GM21423 (cell line): Measurements from ENCODE around the gene ZNHIT1.

Source experiments
- ATAC-seq: cut with Tn5 transposase; IDR thresholded peaks from one replicate; pipeline ENCODE4 v1.9.1; 2021; ENCODE audit warnings: mild to moderate bottlenecking, moderate library complexity; ENCODE audit not compliant: unreplicated experiment

The ZNHIT1 gene

DNA sequence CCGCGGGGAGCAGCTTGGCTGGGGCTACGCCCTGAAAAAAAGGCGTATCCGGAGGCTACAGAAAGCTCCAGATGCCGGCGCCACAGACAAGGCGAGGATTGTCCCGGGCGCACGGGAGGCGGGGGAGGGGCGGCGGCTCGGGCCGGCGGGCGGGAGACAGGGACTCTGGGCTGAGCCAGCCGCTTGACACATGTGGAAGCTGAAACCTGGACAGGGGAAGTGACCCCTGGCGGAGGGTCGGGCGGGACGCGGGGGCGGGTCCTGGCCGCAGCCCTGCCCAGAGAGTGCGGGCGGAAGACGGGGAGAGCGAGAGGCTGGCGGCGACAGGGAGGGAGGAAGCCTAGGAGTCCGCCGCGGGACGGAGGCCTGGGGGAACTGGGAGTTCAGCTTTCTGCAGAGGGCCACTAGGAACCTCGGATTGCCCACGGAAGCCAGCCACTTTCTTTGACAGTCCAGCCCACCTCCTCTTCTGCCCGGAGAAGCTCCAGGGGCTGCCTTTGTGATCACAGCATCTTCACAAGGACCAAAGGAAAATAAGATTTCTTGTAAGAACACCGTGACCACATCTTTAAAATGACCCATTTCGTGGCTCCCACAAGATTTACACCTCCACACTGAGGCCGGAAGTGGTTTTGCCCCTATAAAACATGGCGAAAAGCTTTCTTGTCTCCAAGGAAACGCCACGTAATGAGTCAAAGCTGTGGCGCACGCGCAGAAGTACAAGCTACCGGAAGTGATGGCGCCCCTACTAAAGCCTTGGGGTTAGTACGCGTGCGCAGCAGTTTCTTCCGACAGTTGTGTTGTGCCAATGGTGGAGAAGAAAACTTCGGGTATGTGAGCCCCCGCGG is at the start of gene ZNHIT1, which contains the start of gene PLOD3:
TSS of gene ZNHIT1 (plus strand) at position 778 of the 848 bp plus-strand sequence. CDS start at position 809, 31 bp downstream.
TSS of gene PLOD3 (minus strand) at position 194 of the 848 bp plus-strand sequence. CDS start 307 bp downstream, outside the sequence.
- ATAC-seq = peak; percentile 66

DNA sequence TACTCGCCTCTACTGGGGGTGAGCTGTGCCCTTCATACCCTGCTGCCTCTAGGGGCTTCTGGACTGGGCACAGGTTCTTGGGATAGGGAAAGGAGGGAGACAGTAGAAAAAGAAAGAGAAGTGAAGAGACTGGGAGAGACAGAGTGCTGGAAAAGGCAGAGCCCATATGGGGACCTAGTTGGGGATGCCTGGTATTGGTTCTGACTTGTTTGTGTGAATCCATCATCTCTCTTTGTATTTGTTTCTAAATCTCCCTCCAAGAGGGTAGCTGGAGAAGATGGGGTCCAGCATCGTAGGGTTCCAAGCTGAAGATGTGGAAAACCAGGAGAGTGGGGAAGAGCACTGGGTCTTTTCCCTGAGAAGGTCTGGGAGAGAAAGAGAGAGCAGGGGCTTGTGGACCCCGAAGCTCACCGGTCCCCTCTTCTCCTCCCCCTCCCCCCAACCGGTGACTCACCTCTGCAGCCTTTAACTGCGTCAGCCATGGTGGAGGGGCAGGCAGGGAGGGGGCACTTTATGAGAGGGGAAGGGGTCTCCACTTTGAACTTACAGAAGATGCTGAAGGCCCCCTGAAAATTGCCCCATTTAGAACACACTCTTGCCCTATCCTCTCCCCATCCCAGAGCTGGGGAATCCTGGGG is 49.4 kb upstream of the ZNHIT1 start:
- ATAC-seq = no peak

DNA sequence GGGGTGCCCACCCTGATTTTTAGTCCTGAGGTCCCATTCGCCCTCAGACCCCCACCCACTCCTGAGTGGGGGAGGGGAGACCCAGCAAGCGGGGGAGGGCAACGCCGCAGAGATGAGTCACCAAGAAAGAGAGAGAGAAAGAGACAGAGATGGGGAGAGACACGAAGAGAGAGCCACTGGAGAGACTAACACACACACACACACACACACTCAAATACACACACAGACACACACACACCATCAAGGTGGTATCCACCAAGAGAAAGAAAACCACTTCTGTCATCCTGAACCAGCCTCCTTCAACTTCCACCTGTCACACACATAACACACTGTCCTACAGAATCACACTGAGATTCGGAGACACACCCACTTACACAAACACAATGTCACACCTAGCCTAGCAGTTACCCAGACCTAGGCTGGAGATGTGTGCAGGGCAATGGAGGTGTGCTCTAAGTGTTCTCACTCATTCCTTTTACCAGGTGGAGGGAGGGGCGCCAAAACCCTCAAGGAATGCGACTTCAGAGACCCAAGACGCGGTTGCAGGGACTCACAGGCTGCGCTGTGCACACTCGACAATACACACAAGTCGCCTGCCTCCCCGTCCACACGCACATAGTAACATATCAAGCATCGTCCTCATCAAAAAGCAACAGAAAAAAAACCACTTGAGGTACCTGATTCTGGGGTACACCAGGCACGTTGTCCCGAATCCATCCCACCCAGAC is 48.7 kb upstream of the ZNHIT1 start:
- ATAC-seq = no peak

DNA sequence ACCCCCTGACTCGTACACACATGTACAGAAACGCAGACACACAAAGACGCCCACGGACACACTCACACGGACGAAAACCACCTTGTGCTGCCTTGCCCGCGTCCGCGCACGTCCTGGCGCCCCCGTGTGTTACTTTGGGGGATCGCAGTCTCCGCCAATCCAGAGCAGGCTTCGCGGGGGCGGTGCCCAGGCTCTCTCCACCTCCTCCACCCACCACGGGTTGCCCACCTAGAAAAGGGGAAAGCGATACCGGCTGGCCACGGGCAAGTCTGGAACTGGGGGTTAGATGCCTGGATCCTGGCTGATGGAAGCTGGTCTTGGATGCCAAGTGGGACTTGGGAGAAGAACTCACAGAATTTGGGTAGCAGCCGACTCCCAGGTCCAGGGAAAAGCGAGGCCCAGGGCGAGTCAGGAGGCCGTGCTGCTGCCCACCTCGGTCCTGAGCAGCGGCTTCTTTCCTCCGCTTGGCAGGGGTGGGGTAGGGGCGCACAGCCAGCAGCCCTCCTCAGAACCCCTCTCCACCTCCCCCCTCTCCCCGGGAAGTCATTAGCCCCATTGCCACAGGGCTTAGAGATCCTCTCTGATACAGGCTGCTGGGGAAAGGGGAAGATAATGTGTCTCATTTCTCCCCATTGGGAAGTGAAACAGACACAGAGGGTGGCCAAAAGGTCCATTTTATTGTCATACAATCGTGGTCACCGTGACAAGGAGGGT is 48.0 kb upstream of the ZNHIT1 start:
- no peak for ATAC-seq

DNA sequence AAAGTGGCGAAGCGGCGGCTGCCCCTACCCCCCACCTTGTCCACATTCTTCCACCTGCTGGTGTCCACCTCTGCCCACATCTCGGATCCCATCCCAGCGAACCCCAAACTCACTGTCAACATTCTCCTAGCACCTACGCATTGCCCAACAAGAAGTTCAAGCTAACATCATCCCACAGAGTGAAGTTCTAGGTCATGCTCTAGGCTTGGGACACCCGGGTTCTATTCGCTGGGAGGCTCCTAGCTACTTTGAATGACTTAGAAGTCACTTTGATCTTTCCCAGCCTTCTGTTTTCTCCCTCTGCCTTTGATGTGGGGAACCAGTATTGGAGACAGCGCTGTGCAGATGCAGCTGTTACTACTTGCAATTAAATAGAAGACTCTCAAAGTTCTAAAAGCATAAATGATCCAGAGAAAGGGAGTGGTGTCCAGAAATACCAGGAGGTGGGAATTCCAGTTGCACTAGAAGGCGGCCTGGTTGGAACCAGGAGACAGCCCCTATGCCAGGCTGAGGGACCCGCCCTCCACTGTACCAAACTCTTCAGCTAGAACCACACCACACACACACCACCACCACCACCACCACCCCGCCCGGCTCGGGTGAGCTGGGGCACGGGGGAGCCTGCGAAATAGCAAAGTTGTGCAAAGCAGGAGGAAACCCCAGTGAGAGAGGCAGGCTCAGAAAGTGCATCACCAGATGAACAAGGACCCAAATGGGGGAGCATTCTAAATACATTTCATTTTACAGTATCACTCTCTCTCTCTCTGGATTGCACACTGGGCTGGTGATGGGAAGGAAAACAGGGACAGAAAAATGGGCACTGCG is 47.1 kb upstream of the ZNHIT1 start:
- no peak for ATAC-seq

DNA sequence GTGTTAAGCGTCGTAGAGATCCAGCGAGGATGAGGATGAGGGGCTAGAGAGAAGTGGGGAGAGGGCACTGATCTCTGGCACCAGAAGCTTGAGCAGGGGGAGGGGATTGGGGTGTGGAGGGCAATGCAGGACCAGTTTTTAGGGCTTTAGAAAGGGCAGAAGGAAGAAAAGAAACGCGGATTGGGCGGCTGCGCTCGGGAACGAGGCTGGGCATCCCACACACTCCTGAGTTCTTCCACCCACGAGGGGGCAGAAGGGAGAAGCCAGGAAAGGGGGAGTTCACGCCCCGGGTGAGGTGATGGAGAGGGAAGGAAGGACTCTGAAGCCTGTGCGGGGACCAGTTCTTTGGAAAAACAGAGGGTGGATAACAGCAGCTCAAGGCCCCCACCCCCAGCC is 46.5 kb upstream of the ZNHIT1 start:
- no peak for ATAC-seq

DNA sequence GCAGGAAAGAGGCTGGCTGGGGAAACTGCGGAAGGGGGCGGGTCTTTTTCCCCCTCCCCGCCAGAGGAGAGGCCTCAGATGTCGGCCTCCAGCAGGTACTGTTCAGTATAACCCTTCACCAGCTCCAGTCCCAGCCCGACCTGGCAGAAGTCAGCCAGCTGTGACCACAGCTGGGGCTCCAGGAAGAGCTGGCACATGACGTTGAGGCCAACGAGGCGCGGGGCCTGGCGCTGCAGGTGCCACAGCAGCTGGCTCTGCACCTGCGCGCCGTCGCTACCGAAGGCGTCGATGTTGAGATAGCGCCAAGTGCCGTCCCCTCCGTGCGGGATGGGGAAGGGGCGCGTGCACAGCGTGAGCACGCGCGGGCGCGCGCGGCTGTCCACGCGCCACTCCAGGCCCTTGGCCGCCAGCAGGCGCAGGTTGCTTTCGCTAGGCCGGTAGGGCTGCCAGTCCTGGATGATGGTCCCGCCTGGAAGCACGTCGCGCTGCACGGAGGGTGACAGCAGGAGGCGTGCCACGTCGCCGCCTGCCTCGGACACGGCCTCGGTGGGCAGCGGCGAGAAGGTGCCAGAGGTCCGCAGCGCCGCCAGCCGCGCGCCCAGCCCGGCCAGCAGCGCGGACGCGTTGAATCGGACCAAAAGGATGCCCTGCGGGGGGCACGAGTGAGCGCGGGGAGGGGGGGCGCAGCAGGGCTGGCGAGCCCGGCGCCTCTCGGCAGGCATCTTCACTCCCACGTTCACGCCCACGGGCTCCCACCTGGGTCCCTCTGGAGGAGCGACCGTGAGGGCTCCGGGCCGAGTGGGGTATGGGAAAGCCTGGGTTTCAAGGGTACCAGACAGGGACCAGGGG is 45.7 kb upstream of the ZNHIT1 start:
- ATAC-seq = no peak

DNA sequence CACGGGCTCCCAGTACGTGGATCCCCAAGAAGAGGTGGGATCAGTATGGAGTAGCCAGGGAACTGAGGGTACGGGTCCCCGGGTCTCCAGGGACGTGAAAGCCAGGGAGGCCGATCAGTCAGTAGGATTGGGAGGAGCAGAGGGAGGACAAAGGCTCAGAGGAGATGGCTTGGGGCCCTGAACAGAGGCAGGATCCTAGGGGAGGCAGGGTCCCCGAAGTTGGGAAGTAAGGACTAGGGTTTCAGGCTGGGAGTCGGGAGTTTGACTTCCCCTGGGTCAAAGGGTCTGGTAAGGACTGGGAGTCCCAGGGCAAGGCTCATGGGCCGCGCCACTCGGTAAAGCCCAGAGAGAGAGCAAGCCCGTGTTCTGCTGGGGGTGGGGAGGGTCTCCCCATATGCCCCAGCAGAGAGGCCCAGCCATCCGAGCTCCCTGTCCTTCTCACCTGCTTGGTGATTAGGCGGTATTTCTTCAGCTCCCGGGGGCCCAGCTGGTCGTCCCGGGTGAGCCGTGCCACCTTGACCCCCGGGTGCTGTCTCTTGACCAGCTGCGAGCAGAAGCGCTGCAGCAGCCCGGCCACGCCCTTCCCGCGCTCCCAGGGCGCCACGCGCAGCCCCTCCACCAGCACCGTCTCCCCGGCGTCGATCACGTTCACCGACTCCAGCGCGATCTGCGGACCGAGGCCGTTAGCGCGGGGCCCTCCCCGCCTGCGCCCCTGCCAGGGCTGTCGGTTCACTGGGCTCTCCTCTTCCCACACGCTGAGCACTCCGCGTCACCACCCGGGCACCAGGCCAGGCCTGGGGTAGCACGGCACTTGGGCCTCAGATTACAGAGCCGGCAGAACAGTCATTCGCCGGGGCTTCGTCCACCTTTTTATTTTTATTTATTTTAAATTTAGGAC is 44.9 kb upstream of the ZNHIT1 start:
- no peak for ATAC-seq

DNA sequence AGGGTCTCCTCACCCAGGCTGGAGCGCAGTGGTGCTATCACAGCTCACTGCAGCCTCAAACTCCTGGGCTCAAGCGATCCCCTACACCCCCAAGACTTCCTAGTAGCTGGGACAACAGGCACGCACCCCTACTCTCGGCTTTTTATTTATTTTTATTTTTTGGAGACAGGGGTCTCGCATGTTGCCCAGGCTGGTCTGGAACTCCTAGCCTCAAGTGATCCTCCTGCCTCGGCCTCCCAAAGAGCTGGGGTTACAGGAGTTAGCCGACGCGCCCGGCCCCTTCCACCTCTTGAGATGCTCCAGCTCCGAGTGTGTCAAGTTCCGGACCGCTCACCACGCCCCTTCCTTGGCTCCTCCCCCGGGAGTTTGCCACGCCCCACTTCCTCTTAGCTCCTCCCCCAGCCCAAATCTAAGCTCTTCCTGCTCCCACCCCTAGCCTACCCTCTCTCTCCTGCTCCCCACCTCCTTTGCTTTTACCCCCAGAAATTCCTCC is 44.2 kb upstream of the ZNHIT1 start:
- ATAC-seq = no peak

DNA sequence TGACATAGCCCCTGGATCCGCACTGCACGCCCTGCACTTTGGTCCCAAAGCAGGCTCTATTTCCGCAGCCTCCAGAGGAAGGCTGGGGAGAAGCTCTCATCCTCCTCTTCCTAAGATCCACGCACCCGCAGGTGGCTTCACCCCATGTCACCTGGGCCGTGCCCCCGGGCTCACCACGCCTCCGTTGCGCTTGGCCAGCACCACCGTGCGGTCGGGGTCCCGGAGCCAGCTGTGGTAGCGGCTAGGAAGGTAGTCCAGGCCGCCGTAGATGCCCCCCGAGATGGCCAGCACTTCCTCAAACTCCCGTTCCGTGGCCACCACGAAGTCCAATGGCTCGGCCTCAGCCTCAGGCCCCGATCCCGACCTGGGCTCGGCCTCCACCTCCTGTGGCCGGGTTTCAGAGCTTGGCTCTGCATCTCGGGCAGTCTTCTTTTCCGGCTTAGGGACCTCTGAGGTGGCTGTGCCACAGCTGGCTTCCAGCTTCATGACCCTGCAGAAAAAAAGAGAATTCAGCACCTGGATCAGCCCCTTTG is 43.6 kb upstream of the ZNHIT1 start:
- no peak for ATAC-seq

DNA sequence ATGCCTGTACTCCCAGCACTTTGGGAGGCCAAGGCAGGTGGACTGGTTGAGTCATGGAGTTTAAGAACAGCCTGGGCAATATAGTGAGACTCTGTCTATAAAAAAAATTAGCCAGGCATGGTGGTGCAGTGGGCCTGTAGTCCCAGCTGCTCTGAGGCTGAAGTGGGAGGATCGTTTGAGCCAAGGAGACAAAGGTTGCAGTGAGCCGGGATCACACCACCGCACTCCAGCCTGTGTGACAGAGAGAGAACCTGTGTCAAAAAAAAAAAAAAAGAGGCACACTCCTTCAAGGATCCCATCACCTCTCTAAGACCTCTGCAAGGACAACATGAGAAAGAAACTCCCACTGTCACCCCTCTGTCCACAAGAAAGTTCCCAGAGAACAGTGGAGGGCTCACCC is 42.3 kb upstream of the ZNHIT1 start:
- no peak for ATAC-seq

DNA sequence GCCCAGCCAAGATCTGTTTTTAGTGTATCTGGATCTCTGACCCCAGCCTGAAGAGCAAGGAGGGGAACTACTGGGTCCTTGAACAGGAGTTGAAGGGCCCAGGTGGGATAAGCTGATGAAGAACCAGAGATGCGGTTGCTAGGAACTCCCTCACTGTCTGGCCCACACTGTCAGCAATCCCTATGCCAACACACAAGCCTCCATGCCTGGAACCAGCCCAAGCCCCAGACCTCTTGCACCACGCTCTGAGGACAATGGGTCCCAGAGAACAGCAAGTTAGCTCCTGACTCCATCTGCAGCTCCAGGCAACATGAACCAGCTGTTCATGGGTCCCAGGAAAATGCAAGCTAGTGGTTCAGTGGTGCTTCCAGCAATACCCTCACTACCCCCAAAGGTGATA is 40.3 kb upstream of the ZNHIT1 start:
- no peak for ATAC-seq

DNA sequence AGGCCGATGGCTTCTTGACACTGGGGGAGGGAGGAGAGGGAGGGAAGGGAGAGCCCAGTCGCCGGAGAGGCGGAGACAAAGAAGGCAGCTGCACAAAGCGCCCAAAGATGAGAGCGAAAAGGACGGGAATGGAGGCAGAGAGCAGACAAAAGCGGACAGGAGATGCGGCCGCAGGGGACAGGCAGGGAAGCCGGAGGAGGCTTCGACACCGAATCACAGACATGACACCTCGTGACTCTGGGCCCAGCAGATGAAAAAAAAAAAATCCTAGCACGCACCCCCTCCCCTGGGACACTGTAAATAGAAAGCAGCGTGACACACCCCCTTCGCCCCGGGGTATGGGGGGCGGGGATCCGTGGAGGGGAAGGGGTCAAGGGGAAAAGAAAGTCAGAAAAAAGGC is 38.8 kb upstream of the ZNHIT1 start:
- no peak for ATAC-seq

DNA sequence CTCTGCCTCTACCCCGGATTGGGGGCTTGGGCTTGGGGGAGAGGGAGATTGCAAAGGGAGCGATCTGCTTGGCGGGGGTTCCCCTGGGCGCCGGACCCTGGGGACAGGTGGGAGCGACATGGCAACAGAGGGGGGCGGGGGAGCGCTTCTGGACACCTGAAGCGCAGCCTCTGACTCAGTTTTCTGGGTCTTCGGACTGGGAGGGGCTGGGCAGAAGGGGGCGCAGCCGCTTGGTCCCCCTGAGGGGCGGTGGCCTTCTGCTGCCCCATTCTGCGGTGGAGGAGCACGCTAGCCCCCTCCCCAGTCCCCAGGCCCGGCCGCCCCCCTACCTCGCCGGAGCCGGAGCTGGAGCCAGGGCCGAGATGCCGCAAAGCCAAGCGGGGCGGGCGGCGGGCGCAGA is 38.3 kb upstream of the ZNHIT1 start:
- no peak for ATAC-seq

DNA sequence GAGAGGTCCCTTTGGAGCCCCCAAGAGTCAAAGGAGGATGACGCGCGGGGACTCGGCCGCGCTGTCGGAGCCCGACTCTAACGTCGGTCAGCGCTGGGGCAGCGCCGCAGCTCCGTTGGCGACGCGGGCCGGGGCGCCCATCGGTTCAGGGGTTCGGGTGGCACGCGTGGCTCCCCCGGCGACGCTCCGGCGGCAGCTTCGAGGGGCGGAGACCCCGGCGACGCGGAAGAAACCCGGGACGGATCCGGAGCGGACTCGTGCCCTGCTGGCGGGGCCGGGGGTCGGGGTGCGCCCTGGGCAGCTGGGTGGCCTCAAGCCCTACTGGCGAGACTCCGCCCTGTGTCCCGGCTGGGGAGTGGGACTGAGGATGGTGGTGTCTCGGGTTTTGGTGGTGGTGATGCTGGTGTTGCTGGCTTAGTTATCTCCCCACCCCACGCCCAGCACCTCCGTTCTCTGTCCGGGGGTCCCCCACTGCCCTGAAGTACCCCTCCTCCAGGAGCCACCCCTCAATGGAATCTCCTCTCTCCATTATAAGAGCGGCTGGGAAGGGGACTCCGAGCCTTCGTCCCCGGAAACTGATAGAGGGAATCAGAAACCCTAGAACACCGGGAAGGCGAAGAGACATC is 37.7 kb upstream of the ZNHIT1 start, which contains the start of gene NAT16:
TSS of gene NAT16 (minus strand) at position 164 of the 626 bp plus-strand sequence. CDS start 5,486 bp downstream, outside the sequence.
- ATAC-seq = no peak

DNA sequence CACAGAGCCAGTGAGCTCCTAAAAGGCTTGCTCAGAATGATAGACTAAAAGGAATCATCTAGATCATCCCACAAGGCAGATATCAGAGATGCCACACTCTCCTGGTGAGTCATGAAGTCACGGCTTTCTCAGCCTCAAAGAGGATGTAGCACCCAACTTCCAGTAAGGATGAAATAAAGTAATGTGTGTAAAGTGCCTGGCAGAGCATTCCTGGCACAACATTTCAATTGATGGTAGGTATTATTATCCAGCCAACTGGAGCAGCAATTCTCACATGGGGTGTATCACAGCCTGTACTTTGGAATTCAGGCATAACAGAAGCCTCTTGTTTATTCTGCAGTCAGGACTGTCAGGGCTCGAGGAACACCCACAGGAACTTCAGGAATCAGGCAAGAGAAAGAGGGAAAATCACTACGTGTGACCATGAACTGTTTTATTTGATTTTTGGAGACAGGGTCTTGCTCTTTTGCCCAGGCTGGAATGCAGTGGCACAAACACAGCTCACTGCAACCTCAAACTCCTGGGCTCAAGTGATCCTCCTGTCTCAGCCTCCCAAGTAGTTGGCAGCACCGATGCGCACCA is 32.6 kb upstream of the ZNHIT1 start:
- no peak for ATAC-seq

DNA sequence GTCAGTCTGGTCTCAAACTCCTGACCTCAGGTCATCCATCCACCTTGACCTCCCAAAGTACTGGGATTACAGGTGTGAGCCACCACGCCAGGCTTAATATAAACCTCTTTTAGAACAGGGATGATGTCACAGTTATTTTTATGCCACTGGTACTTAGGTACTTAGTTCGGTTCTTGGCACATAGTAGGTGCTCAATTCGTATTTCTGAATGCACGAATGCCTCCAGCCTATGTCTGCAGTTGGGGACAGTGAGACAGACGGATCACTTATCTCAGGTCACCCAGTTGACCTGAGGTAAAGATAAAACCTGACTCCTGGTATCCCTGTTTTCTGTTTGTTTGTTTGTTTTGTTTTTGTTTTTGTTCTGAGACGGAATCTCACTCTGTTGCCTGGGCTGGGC is 31.8 kb upstream of the ZNHIT1 start:
- ATAC-seq = no peak
